Vagina (tissue), 2 donors: ENCODE measurements around the gene CAPN14. TPM values are rescaled to one million over a fixed set of nuclear protein-coding genes. Genes with fewer than 3 reads are reported as not detected.

ENCODE experiments used
- DNase-seq, 2 donors: peaks; one replicate each; pipeline ENCODE4 v3.0.0-alpha.2; 2017; ENCODE audit errors: extremely low spot score in 2 of 2
- H3K27ac ChIP-seq: fragments of 200-600 bp; sonication (generic); one replicate; pipeline ENCODE4 v1.5.1; 2019
- H3K27me3 ChIP-seq: fragments of 200-600 bp; sonication (generic); one replicate; pipeline ENCODE4 v1.5.1; 2019
- H3K36me3 ChIP-seq, 2 donors: fragments of 200-600 bp; sonication (generic); one replicate each; pipeline ENCODE4 v1.5.1; 2017 to 2019
- H3K4me1 ChIP-seq: fragments of 200-600 bp; sonication (generic); one replicate; pipeline ENCODE4 v1.5.1; 2019
- H3K4me3 ChIP-seq, 2 donors: fragments of 200-600 bp; sonication (generic); 1 replicate in 1 of 2; 2 replicates in 1 of 2; pipeline ENCODE4 v1.5.1; 2016 to 2019
- H3K9me3 ChIP-seq: fragments of 200-600 bp; sonication (generic); one replicate; pipeline ENCODE4 v1.5.1; 2019
- CTCF ChIP-seq, 3 experiments: fragments of 450-650 bp in 2 of 3; fragments of 200-600 bp in 1 of 3; sonication (generic) in 1 of 3; IDR thresholded peaks; one replicate each; pipeline ENCODE4 v1.5.1; 2017 to 2019; ENCODE audit warnings: antibody characterized with exemption in 3 of 3, mild to moderate bottlenecking in 2 of 3, moderate library complexity in 2 of 3
- POLR2A ChIP-seq, 2 donors: fragments of 450-650 bp; IDR thresholded peaks; one replicate each; pipeline ENCODE4 v1.6.1; 2017; ENCODE audit warnings: antibody characterized with exemption in 2 of 2, mild to moderate bottlenecking in 2 of 2, moderate library complexity in 2 of 2
- POLR2AphosphoS5 ChIP-seq, 2 donors: sonication (generic); formaldehyde crosslinking; IDR thresholded peaks; one replicate each; pipeline ENCODE4 v1.9.0; 2017; ENCODE audit warnings: antibody characterized with exemption in 2 of 2, mild to moderate bottlenecking in 2 of 2, low read depth in 1 of 2; ENCODE audit not compliant: insufficient read depth in 1 of 2
- intact Hi-C: fragments of 100-400 bp; cut with DNase I; formaldehyde crosslinking; loops from one replicate; pipeline ENCODE4 v1.15.1; 2023
- total RNA-seq: library from RNA; depleted of rRNA; stranded (reverse); fragments of >200 nt; gene quantifications from one replicate; pipeline ENCODE4 v1.2.3, GENCODE V29; 2016

Gene CAPN14
- total RNA-seq, 1 donor from 2014 or later, result 4.7 TPM

GRCh38 chr2:31254237-31255203, 37.2 kb upstream of the CAPN14 start:
- TF ChIP-seq POLR2AphosphoS5 (IDR thresholded peaks at IDR 0.05; ENCODE audit: insufficient read depth in 1 of 2, low read depth in 1 of 2), result no peak
- no peak for TF ChIP-seq POLR2A (IDR thresholded peaks at IDR 0.05)
- TF ChIP-seq CTCF (IDR thresholded peaks at IDR 0.05), result no peak
- Histone ChIP-seq H3K27me3 (no peaks in the 10 kb centered on the region), H3K36me3 (no peaks in the 10 kb centered on the region), H3K4me3 (no peak overlapping the region), H3K4me1 (no peaks in the 10 kb centered on the region), H3K27ac (no peak overlapping the region), H3K9me3 (no peaks in the 10 kb centered on the region)
- DNase-seq, result no peak
- intact Hi-C loops, result no loop called here

DNA sequence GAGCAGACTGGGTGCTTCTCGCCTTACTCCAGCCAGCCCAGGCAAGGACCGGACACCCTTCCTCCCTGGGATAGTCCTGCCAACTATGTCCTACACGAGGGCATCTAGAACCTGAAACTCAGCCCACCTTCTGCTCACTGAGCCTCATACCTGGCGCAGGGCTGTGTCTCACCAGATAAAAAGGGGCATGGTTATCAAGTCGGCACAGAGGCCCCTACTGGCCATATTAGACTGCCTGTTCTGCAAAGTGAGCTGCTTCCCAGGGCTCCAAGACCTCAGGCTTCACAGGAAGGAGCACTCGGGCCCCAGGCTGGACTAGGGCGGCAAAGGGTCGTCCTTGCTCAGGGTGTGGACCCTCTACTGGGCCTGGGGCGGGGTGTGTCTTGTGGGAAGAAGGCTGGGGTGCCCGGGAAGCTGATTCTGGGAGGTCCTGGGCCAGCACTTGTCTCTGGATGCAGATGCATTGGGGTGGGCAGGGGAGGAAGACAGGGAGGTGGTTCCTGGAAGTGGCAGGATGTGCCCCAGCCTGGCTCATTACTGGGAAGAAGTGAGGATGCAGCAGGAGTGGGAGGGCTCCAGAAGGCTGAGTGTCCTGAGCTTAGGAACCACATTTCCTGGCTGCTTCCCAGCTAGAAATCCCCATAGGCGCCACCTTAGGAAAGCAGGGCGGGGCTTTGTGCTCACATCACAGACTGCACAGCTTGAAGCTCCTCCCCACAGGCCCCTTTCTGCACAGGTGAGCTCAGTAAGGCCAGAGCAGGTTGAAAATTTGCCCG, 36.2 kb upstream of the CAPN14 start:
- intact Hi-C loops, result no loop called here
- no peaks in the 10 kb centered on the region for H3K9me3 ChIP-seq
- no peaks in the 10 kb centered on the region for H3K36me3 ChIP-seq
- H3K27me3 ChIP-seq, result no peaks in the 10 kb centered on the region
- H3K27ac ChIP-seq, result peak overlapping the region; percentile 57
- TF ChIP-seq POLR2AphosphoS5 (IDR thresholded peaks at IDR 0.05; ENCODE audit: insufficient read depth in 1 of 2, low read depth in 1 of 2), result no peak
- no peak for TF ChIP-seq POLR2A (IDR thresholded peaks at IDR 0.05)
- TF ChIP-seq CTCF (IDR thresholded peaks at IDR 0.05), result no peak
- H3K4me3 ChIP-seq, result no peak overlapping the region
- DNase-seq, result no peak
- H3K4me1 ChIP-seq, result no peaks in the 10 kb centered on the region

GRCh38 chr2:31251851-31252250, 34.5 kb upstream of the CAPN14 start:
- Histone ChIP-seq H3K27ac (no peak overlapping the region), H3K27me3 (no peaks in the 10 kb centered on the region), H3K9me3 (no peaks in the 10 kb centered on the region), H3K4me3 (no peak overlapping the region), H3K36me3 (peaks cover 0 to 8% of the 10 kb centered on the region in 2 donors), H3K4me1 (no peaks in the 10 kb centered on the region)
- intact Hi-C loops, result no loop called here
- no peak for DNase-seq
- TF ChIP-seq POLR2A (IDR thresholded peaks at IDR 0.05), result no peak
- no peak for TF ChIP-seq POLR2AphosphoS5 (IDR thresholded peaks at IDR 0.05; ENCODE audit: insufficient read depth in 1 of 2, low read depth in 1 of 2)
- no peak for TF ChIP-seq CTCF (IDR thresholded peaks at IDR 0.05)

DNA sequence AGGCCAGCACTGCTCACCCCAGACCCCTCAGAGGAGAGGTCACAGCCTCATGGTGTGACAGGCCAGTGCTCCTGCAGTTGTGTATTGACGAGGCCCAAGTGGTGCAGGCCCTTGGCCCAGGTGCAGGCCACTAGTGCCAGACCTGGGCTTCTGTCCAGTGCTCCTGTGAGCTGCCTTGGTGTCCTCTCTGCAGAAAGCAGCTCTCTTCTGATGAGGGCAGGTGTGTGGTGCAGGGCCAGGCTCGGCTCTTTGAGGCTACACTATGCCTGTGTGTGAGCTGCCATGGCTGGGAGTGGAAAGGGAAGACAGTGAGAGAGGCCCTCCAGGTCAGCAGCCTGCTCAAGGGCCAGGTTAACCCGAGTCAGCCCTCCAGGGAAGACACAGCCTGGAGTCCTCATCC, 33.7 kb upstream of the CAPN14 start:
- TF ChIP-seq POLR2AphosphoS5 (IDR thresholded peaks at IDR 0.05; ENCODE audit: insufficient read depth in 1 of 2, low read depth in 1 of 2), result no peak
- TF ChIP-seq CTCF (IDR thresholded peaks at IDR 0.05), result no peak
- no peak for TF ChIP-seq POLR2A (IDR thresholded peaks at IDR 0.05)
- Histone ChIP-seq H3K4me3 (no peak overlapping the region), H3K27ac (no peak overlapping the region), H3K4me1 (no peaks in the 10 kb centered on the region), H3K36me3 (peaks cover 0 to 8% of the 10 kb centered on the region in 2 donors), H3K9me3 (no peaks in the 10 kb centered on the region), H3K27me3 (no peaks in the 10 kb centered on the region)
- intact Hi-C loops, result no loop called here
- no peak for DNase-seq
